ENCODE data around the gene INTS15.

INTS15 gene

GRCh38 chr7:6650086-6650485 is 60.3 kb downstream of the INTS15 start:
- Histone ChIP-seq H3K27me3 (replicated peaks) (no peaks in the 10 kb centered on the region), H3K36me3 (replicated peaks) (peaks cover 46% of the 10 kb centered on the region), H3K4me3 (ENCODE audit: low read depth, low read length) (no peak overlapping the region), H3K27ac (no peak overlapping the region)
- TF ChIP-seq CTCF (IDR thresholded peaks at IDR 0.05; ENCODE audit: low read depth, low read length, missing control alignments): no peak
- no peak for DNase-seq
- in situ Hi-C loops (cut with HindIII; ENCODE audit: low pct_ligation_motif_present, low sequenced_read_pairs): no loop called here

- DNase-seq: no peak
- no peak overlapping the region for H3K27ac ChIP-seq
- H3K36me3 ChIP-seq (replicated peaks): peaks cover 49% of the 10 kb centered on the region
- no peak overlapping the region for H3K4me3 ChIP-seq (ENCODE audit: low read depth, low read length)
- in situ Hi-C loops (cut with HindIII; ENCODE audit: low pct_ligation_motif_present, low sequenced_read_pairs): no loop called here
- no peak for TF ChIP-seq CTCF (IDR thresholded peaks at IDR 0.05; ENCODE audit: low read depth, low read length, missing control alignments)
- no peaks in the 10 kb centered on the region for H3K27me3 ChIP-seq (replicated peaks)
Observed at GRCh38 chr7:6650521-6651011, 60.7 kb downstream of the INTS15 start.

GRCh38 chr7:6651851-6652445 is 62.1 kb downstream of the INTS15 start:
- peaks cover 49% of the 10 kb centered on the region for H3K36me3 ChIP-seq (replicated peaks)
- DNase-seq: no peak
- no peak for TF ChIP-seq CTCF (IDR thresholded peaks at IDR 0.05; ENCODE audit: low read depth, low read length, missing control alignments)
- in situ Hi-C loops (cut with HindIII; ENCODE audit: low pct_ligation_motif_present, low sequenced_read_pairs): no loop called here
- no peak overlapping the region for H3K4me3 ChIP-seq (ENCODE audit: low read depth, low read length)
- no peak overlapping the region for H3K27ac ChIP-seq
- H3K27me3 ChIP-seq (replicated peaks): no peaks in the 10 kb centered on the region

DNA sequence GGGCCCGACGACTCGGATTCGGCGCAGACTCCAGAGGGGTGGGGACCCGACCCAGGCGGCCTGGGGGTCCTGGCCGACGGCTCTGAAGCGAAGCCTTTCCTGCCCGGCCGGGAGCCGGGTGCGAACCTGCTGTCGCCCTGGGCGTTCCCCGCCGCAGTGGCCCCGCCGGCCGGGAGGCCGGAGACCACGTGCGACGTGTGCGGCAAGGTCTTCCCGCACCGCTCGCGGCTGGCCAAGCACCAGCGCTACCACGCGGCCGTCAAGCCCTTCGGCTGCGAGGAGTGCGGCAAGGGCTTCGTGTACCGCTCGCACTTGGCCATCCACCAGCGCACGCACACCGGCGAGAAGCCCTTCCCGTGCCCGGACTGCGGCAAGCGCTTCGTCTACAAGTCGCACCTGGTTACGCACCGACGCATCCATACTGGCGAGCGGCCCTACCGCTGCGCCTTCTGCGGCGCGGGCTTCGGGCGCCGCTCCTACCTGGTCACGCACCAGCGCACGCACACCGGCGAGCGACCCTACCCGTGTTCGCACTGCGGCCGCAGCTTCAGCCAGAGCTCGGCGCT is 62.7 kb downstream of the INTS15 start:
- no peak overlapping the region for H3K4me3 ChIP-seq (ENCODE audit: low read depth, low read length)
- DNase-seq: no peak
- TF ChIP-seq CTCF (IDR thresholded peaks at IDR 0.05; ENCODE audit: low read depth, low read length, missing control alignments): no peak
- in situ Hi-C loops (cut with HindIII; ENCODE audit: low pct_ligation_motif_present, low sequenced_read_pairs): no loop called here
- H3K27ac ChIP-seq: no peak overlapping the region
- peaks cover 49% of the 10 kb centered on the region for H3K36me3 ChIP-seq (replicated peaks)
- H3K27me3 ChIP-seq (replicated peaks): no peaks in the 10 kb centered on the region

- no peak overlapping the region for H3K4me3 ChIP-seq (ENCODE audit: low read depth, low read length)
- in situ Hi-C loops (cut with HindIII; ENCODE audit: low pct_ligation_motif_present, low sequenced_read_pairs): no loop called here
- TF ChIP-seq CTCF (IDR thresholded peaks at IDR 0.05; ENCODE audit: low read depth, low read length, missing control alignments): no peak
- H3K27me3 ChIP-seq (replicated peaks): no peaks in the 10 kb centered on the region
- peaks cover 49% of the 10 kb centered on the region for H3K36me3 ChIP-seq (replicated peaks)
- H3K27ac ChIP-seq: no peak overlapping the region
- DNase-seq: no peak
Observed at GRCh38 chr7:6653071-6654003, 63.5 kb downstream of the INTS15 start.
